Liver (tissue), 9 donors: ENCODE data around the gene MXD4. TPM values are rescaled to one million over a fixed set of nuclear protein-coding genes. Genes with fewer than 3 reads are reported as not detected.

Source experiments
- DNase-seq: peaks from one replicate; pipeline ENCODE4 v3.0.0-alpha.2; 2017; ENCODE audit warnings: low spot score
- H3K27ac ChIP-seq, 2 donors: one replicate each; pipeline ENCODE4 v1.7.0; 2013; ENCODE audit warnings: inconsistent platforms in 2 of 2, low read length in 2 of 2, control low read depth in 1 of 2, low read depth in 1 of 2, mild to moderate bottlenecking in 1 of 2
- H3K27me3 ChIP-seq, 4 donors: one replicate each; pipeline versions ENCODE4 v1.6.1 to v1.7.0; 2013; ENCODE audit warnings: low read length in 3 of 4, inconsistent platforms in 1 of 4, mild to moderate bottlenecking in 1 of 4, moderate library complexity in 1 of 4; ENCODE audit not compliant: control insufficient read depth in 4 of 4, insufficient read depth in 4 of 4
- H3K36me3 ChIP-seq, 4 donors: one replicate each; pipeline versions ENCODE4 v1.6.1 to v1.7.0; 2013; ENCODE audit warnings: low read length in 3 of 4, mild to moderate bottlenecking in 3 of 4, low read depth in 1 of 4, moderate library complexity in 1 of 4; ENCODE audit not compliant: control insufficient read depth in 4 of 4, insufficient read depth in 3 of 4
- H3K4me1 ChIP-seq, 4 donors: one replicate each; pipeline versions ENCODE4 v1.6.1 to v1.7.0; 2013; ENCODE audit warnings: low read length in 3 of 4, mild to moderate bottlenecking in 3 of 4, moderate library complexity in 1 of 4; ENCODE audit not compliant: control insufficient read depth in 4 of 4, insufficient read depth in 4 of 4
- H3K4me3 ChIP-seq, 3 donors: one replicate each; pipeline versions ENCODE4 v1.6.1 to v1.7.0; 2013; ENCODE audit warnings: low read length in 3 of 3, control low read depth in 1 of 3, low read depth in 1 of 3, mild to moderate bottlenecking in 1 of 3
- H3K9ac ChIP-seq, 2 donors: one replicate each; pipeline ENCODE4 v1.7.0; 2013; ENCODE audit warnings: low read length in 2 of 2, mild to moderate bottlenecking in 2 of 2, moderate library complexity in 2 of 2, control low read depth in 1 of 2, low read depth in 1 of 2
- H3K9me3 ChIP-seq, 4 donors: one replicate each; pipeline versions ENCODE4 v1.6.1 to v1.7.0; 2013; ENCODE audit warnings: low read length in 3 of 4; ENCODE audit not compliant: control insufficient read depth in 4 of 4
- ATF3 ChIP-seq: IDR thresholded peaks from 2 replicates; pipeline ENCODE4 v1.6.1; 2016; ENCODE audit warnings: antibody characterized with exemption
- CTCF ChIP-seq: fragments of 150-350 bp; IDR thresholded peaks from 2 replicates; pipeline ENCODE4 v1.5.1; 2017; ENCODE audit warnings: improper control_type of control experiment, low read depth, low read length; ENCODE audit not compliant: missing input control
- EGR1 ChIP-seq, 2 donors: IDR thresholded peaks; 2 replicates each; pipeline ENCODE4 v1.6.1; 2016 to 2018; ENCODE audit warnings: antibody characterized with exemption in 2 of 2, low read depth in 2 of 2
- FOXA1 ChIP-seq: IDR thresholded peaks from 2 replicates; pipeline ENCODE4 v1.6.1; 2016; ENCODE audit warnings: antibody characterized with exemption
- FOXA2 ChIP-seq: IDR thresholded peaks from 2 replicates; pipeline ENCODE4 v1.6.1; 2016; ENCODE audit warnings: antibody characterized with exemption
- GABPA ChIP-seq, 2 donors: IDR thresholded peaks in 1 of 2; conservative IDR thresholded peaks in 1 of 2; 2 replicates each; pipeline ENCODE4 v1.6.1; 2016; ENCODE audit warnings: antibody characterized with exemption in 2 of 2, mild to moderate bottlenecking in 1 of 2, moderate library complexity in 1 of 2
- HNF4A ChIP-seq, 2 donors: conservative IDR thresholded peaks; 2 replicates each; pipeline ENCODE4 v1.6.1; 2016; ENCODE audit warnings: antibody characterized with exemption in 2 of 2, mild to moderate bottlenecking in 2 of 2
- HNF4G ChIP-seq: IDR thresholded peaks from 2 replicates; pipeline ENCODE4 v1.6.1; 2016; ENCODE audit warnings: antibody characterized with exemption
- JUND ChIP-seq, 2 donors: IDR thresholded peaks; 2 replicates each; pipeline ENCODE4 v1.6.1; 2016; ENCODE audit warnings: antibody characterized with exemption in 2 of 2
- MAX ChIP-seq: IDR thresholded peaks from 2 replicates; pipeline ENCODE4 v1.6.1; 2016; ENCODE audit warnings: antibody characterized with exemption
- NR2F2 ChIP-seq: IDR thresholded peaks from 2 replicates; pipeline ENCODE4 v1.6.1; 2016; ENCODE audit warnings: antibody characterized with exemption
- RAD21 ChIP-seq, 2 donors: IDR thresholded peaks; 2 replicates each; pipeline ENCODE4 v1.6.1; 2016; ENCODE audit warnings: antibody characterized with exemption in 2 of 2, mild to moderate bottlenecking in 2 of 2
- REST ChIP-seq: IDR thresholded peaks from 2 replicates; pipeline ENCODE4 v1.6.1; 2016; ENCODE audit warnings: antibody characterized with exemption, mild to moderate bottlenecking
- RXRA ChIP-seq, 2 donors: IDR thresholded peaks; 2 replicates each; pipeline ENCODE4 v1.6.1; 2017 to 2018; ENCODE audit warnings: antibody characterized with exemption in 2 of 2, mild to moderate bottlenecking in 1 of 2
- SP1 ChIP-seq: IDR thresholded peaks from 2 replicates; pipeline ENCODE4 v1.6.1; 2018; ENCODE audit warnings: antibody characterized with exemption, mild to moderate bottlenecking
- TAF1 ChIP-seq: conservative IDR thresholded peaks from 2 replicates; pipeline ENCODE4 v1.6.1; 2016; ENCODE audit warnings: antibody characterized with exemption, mild to moderate bottlenecking
- YY1 ChIP-seq: IDR thresholded peaks from 2 replicates; pipeline ENCODE4 v1.6.1; 2016; ENCODE audit warnings: antibody characterized with exemption, mild to moderate bottlenecking
- ZBTB33 ChIP-seq: IDR thresholded peaks from 2 replicates; pipeline ENCODE4 v1.6.1; 2016; ENCODE audit warnings: antibody characterized with exemption
- WGBS: extraction: QIAGEN DNeasy Blood & Tissue Kit; methylation state at CpG from one replicate; pipeline ENCODE4 v1.1.7; 2013; 5-methylcytosine and 5-hydroxymethylcytosine counted together
- polyA plus RNA-seq, 2 donors: library from polyadenylated mRNA; stranded (reverse) in 1 of 2; unstranded in 1 of 2; fragments of 200-250 nt in 1 of 2; fragments of >200 nt in 1 of 2; fragmentation: Nextera tagmentation in 1 of 2; extraction: Ambion mirVana in 1 of 2; gene quantifications; one replicate each; pipeline versions ENCODE4 v1.2.1 to v1.2.3, GENCODE V29; 2013 to 2015
- total RNA-seq, 2 donors: library from RNA; depleted of rRNA; stranded (reverse); fragments of >200 nt; gene quantifications; one replicate each; pipeline ENCODE4 v1.2.3, GENCODE V29; 2014
- donor health status: healthy.
- donor health status: healthy.
- donor health status: healthy.
- donor health status: healthy.
- donor health status: healthy.

MXD4 gene
- total and polyA plus RNA-seq, 4 donors = 6.5 to 19.6 (median 15.9) TPM

GRCh38 chr4:2287594-2287915 lies 25.6 kb upstream of the MXD4 start:
- H3K9me3 ChIP-seq = no peaks in the 10 kb centered on the region
- H3K4me3 ChIP-seq = no peak overlapping the region
- TF ChIP-seq GABPA (IDR thresholded peaks at IDR 0.05 in 1 of 2, conservative IDR thresholded peaks at IDR 0.05 in 1 of 2) (no peak), NR2F2 (no peak), HNF4A (conservative IDR thresholded peaks at IDR 0.05) (no peak), MAX (no peak), TAF1 (no peak), CTCF (no peak), REST (no peak), SP1 (no peak), FOXA2 (no peak), ATF3 (no peak), YY1 (no peak), RXRA (IDR thresholded peaks at IDR 0.05) (no peak), HNF4G (no peak), JUND (IDR thresholded peaks at IDR 0.05) (no peak), ZBTB33 (no peak), FOXA1 (no peak), RAD21 (IDR thresholded peaks at IDR 0.05) (no peak), EGR1 (IDR thresholded peaks at IDR 0.05; ENCODE audit: low read depth in 2 of 2) (no peak)
- H3K27ac ChIP-seq = no peak overlapping the region
- no peak for DNase-seq
- H3K9ac ChIP-seq = no peak overlapping the region
- H3K36me3 ChIP-seq = no peaks in the 10 kb centered on the region
- no peaks in the 10 kb centered on the region for H3K4me1 ChIP-seq
- no peaks in the 10 kb centered on the region for H3K27me3 ChIP-seq
- 91% methylated on average over 9 of the region's 9 CpGs for WGBS
